ENCODE measurements around the gene HACD4. TPM values are rescaled to one million over a fixed set of nuclear protein-coding genes. Genes with fewer than 3 reads are reported as not detected.

HACD4 gene
- polyA plus RNA-seq, 6 donors from 2014 or later = 1.2 to 8.1 (median 7.3) TPM

- H3K27ac Mint-ChIP-seq = no peak overlapping the region
- no peak for ATAC-seq (ENCODE audit: low read depth in 2 of 2)
Measured at GRCh38 chr9:21001581-21001980, 29.9 kb downstream of the HACD4 start.

GRCh38 chr9:20997503-20998076 is 33.9 kb downstream of the HACD4 start:
- Mint-ChIP-seq H3K27ac (peak overlapping the region in 3 of 6 donors; percentile 26 to 80 (median 76)), H3K36me3 (peaks cover 11 to 31% of the 10 kb centered on the region in 2 donors), H3K27me3 (no peaks in the 10 kb centered on the region), H3K9me3 (peaks cover 6 to 15% (median 7%) of the 10 kb centered on the region in 7 donors), H3K4me3 (peak overlapping the region in 4 of 8 donors; percentile 35 to 83 (median 68)), H3K4me1 (peaks cover 21 to 45% (median 31%) of the 10 kb centered on the region in 3 donors)
- DNase-seq (no peak), ATAC-seq (ENCODE audit: low read depth in 2 of 2) (peak; percentile 55 to 61)

More at GRCh38 chr9:21001581-21001980, 29.9 kb downstream of the HACD4 start:
- H3K4me1 Mint-ChIP-seq = peaks cover 13 to 20% (median 14%) of the 10 kb centered on the region in 3 donors
- peaks cover 31 to 44% of the 10 kb centered on the region in 2 donors for H3K36me3 Mint-ChIP-seq
- H3K4me3 Mint-ChIP-seq = no peak overlapping the region
- no peaks in the 10 kb centered on the region for H3K27me3 Mint-ChIP-seq
- no peak for DNase-seq
- peaks cover 6 to 15% (median 7%) of the 10 kb centered on the region in 7 donors for H3K9me3 Mint-ChIP-seq

GRCh38 chr9:20996809-20997208 is 34.6 kb downstream of the HACD4 start:
- Mint-ChIP-seq H3K4me3 (peak overlapping the region in 5 of 8 donors; percentile 16 to 83 (median 70)), H3K4me1 (peaks cover 21 to 45% (median 31%) of the 10 kb centered on the region in 3 donors), H3K9me3 (peaks cover 6 to 10% (median 7%) of the 10 kb centered on the region in 7 donors), H3K27ac (peak overlapping the region in 3 of 6 donors; percentile 65 to 76 (median 65)), H3K36me3 (peaks cover 11 to 23% of the 10 kb centered on the region in 2 donors), H3K27me3 (no peaks in the 10 kb centered on the region)
- ATAC-seq (ENCODE audit: low read depth in 2 of 2) (no peak), DNase-seq (no peak)

- peaks cover 0 to 2% (median 0%) of the 10 kb centered on the region in 7 donors for H3K9me3 Mint-ChIP-seq
- H3K27ac Mint-ChIP-seq = no peak overlapping the region
- H3K27me3 Mint-ChIP-seq = no peaks in the 10 kb centered on the region
- H3K4me3 Mint-ChIP-seq = peak overlapping the region in 3 of 8 donors; percentile 62 to 83 (median 67)
- peaks cover 3 to 18% of the 10 kb centered on the region in 2 donors for H3K36me3 Mint-ChIP-seq
- DNase-seq (no peak), ATAC-seq (ENCODE audit: low read depth in 2 of 2) (no peak)
- H3K4me1 Mint-ChIP-seq = peaks cover 21 to 53% (median 31%) of the 10 kb centered on the region in 3 donors
Measured at GRCh38 chr9:20995616-20996015, 35.8 kb downstream of the HACD4 start.

GRCh38 chr9:20994486-20994885 is 37.0 kb downstream of the HACD4 start:
- no peaks in the 10 kb centered on the region for H3K27me3 Mint-ChIP-seq
- DNase-seq (no peak), ATAC-seq (ENCODE audit: low read depth in 2 of 2) (no peak)
- H3K4me3 Mint-ChIP-seq = no peak overlapping the region
- peaks cover 9 to 24% of the 10 kb centered on the region in 2 donors for H3K36me3 Mint-ChIP-seq
- peaks cover 21 to 62% (median 31%) of the 10 kb centered on the region in 3 donors for H3K4me1 Mint-ChIP-seq
- no peaks in the 10 kb centered on the region for H3K9me3 Mint-ChIP-seq
- H3K27ac Mint-ChIP-seq = no peak overlapping the region

- Mint-ChIP-seq H3K9me3 (no peaks in the 10 kb centered on the region), H3K27ac (no peak overlapping the region), H3K27me3 (no peaks in the 10 kb centered on the region), H3K4me3 (no peak overlapping the region), H3K4me1 (peaks cover 4 to 35% (median 10%) of the 10 kb centered on the region in 3 donors), H3K36me3 (peaks cover 16 to 19% of the 10 kb centered on the region in 2 donors)
- ATAC-seq (ENCODE audit: low read depth in 2 of 2) (no peak), DNase-seq (no peak)
Measured at GRCh38 chr9:20990867-20991266, 40.6 kb downstream of the HACD4 start.

GRCh38 chr9:20989923-20990341 is 41.5 kb downstream of the HACD4 start:
- H3K27ac Mint-ChIP-seq = peak overlapping the region in 1 of 6 donors; percentile 79
- H3K36me3 Mint-ChIP-seq = peaks cover 16 to 18% of the 10 kb centered on the region in 2 donors
- peak overlapping the region in 1 of 8 donors; percentile 22 for H3K4me3 Mint-ChIP-seq
- DNase-seq (no peak), ATAC-seq (ENCODE audit: low read depth in 2 of 2) (no peak)
- peaks cover 0 to 26% (median under 1%) of the 10 kb centered on the region in 3 donors for H3K4me1 Mint-ChIP-seq
- H3K27me3 Mint-ChIP-seq = no peaks in the 10 kb centered on the region
- H3K9me3 Mint-ChIP-seq = no peaks in the 10 kb centered on the region

- Mint-ChIP-seq H3K9me3 (no peaks in the 10 kb centered on the region), H3K36me3 (peaks cover 16 to 18% of the 10 kb centered on the region in 2 donors), H3K4me3 (no peak overlapping the region), H3K27ac (peak overlapping the region in 1 of 6 donors; percentile 11), H3K4me1 (peaks cover 0 to 18% (median 0%) of the 10 kb centered on the region in 3 donors), H3K27me3 (no peaks in the 10 kb centered on the region)
- DNase-seq (no peak), ATAC-seq (ENCODE audit: low read depth in 2 of 2) (no peak)
Measured at GRCh38 chr9:20988671-20989315, 42.6 kb downstream of the HACD4 start.

- peaks cover 0 to 18% (median 0%) of the 10 kb centered on the region in 3 donors for H3K4me1 Mint-ChIP-seq
- DNase-seq (no peak), ATAC-seq (ENCODE audit: low read depth in 2 of 2) (no peak)
- H3K36me3 Mint-ChIP-seq = peaks cover 15 to 16% of the 10 kb centered on the region in 2 donors
- no peak overlapping the region for H3K4me3 Mint-ChIP-seq
- H3K27ac Mint-ChIP-seq = no peak overlapping the region
- no peaks in the 10 kb centered on the region for H3K27me3 Mint-ChIP-seq
- H3K9me3 Mint-ChIP-seq = no peaks in the 10 kb centered on the region
Measured at GRCh38 chr9:20988061-20988460, 43.4 kb downstream of the HACD4 start.

GRCh38 chr9:20987521-20987920 is 43.9 kb downstream of the HACD4 start:
- no peak overlapping the region for H3K4me3 Mint-ChIP-seq
- DNase-seq = no peak
- H3K27ac Mint-ChIP-seq = no peak overlapping the region
- H3K4me1 Mint-ChIP-seq = peaks cover 0 to 18% (median 0%) of the 10 kb centered on the region in 3 donors
- ATAC-seq (ENCODE audit: low read depth in 2 of 2) = no peak
- H3K9me3 Mint-ChIP-seq = no peaks in the 10 kb centered on the region
- peaks cover 15 to 16% of the 10 kb centered on the region in 2 donors for H3K36me3 Mint-ChIP-seq
- no peaks in the 10 kb centered on the region for H3K27me3 Mint-ChIP-seq

- DNase-seq (no peak), ATAC-seq (ENCODE audit: low read depth in 2 of 2) (no peak)
- Mint-ChIP-seq H3K27me3 (no peaks in the 10 kb centered on the region), H3K4me1 (peaks cover 2 to 23% (median 5%) of the 10 kb centered on the region in 3 donors), H3K9me3 (no peaks in the 10 kb centered on the region), H3K36me3 (peaks cover 16 to 18% of the 10 kb centered on the region in 2 donors), H3K4me3 (no peak overlapping the region), H3K27ac (no peak overlapping the region)
Measured at GRCh38 chr9:20985851-20986600, 45.4 kb downstream of the HACD4 start.

GRCh38 chr9:20984506-20984905 is 46.9 kb downstream of the HACD4 start:
- Mint-ChIP-seq H3K9me3 (no peaks in the 10 kb centered on the region), H3K27ac (no peak overlapping the region), H3K4me1 (peaks cover 7 to 18% (median 11%) of the 10 kb centered on the region in 3 donors), H3K36me3 (peaks cover 4 to 6% of the 10 kb centered on the region in 2 donors), H3K4me3 (no peak overlapping the region), H3K27me3 (no peaks in the 10 kb centered on the region)
- ATAC-seq (ENCODE audit: low read depth in 2 of 2) (no peak), DNase-seq (no peak)

- no peak for ATAC-seq (ENCODE audit: low read depth in 2 of 2)
- DNase-seq = no peak
- H3K27ac Mint-ChIP-seq = no peak overlapping the region
- H3K36me3 Mint-ChIP-seq = peaks cover 0 to 11% of the 10 kb centered on the region in 2 donors
- peak overlapping the region in 1 of 8 donors; percentile 52 for H3K4me3 Mint-ChIP-seq
- no peaks in the 10 kb centered on the region for H3K27me3 Mint-ChIP-seq
- peaks cover 0 to 2% (median 0%) of the 10 kb centered on the region in 7 donors for H3K9me3 Mint-ChIP-seq
- peaks cover 7 to 18% (median 11%) of the 10 kb centered on the region in 3 donors for H3K4me1 Mint-ChIP-seq
Measured at GRCh38 chr9:20981486-20981885, 50.0 kb downstream of the HACD4 start.
